Parathyroid adenoma (tissue), 2 donors: ENCODE data around the gene FLYWCH2.

Experiments used
- H2AFZ ChIP-seq: fragments of 300-600 bp; sonication (generic); one replicate; pipeline ENCODE4 v1.7.0; 2017; ENCODE audit warnings: antibody characterized with exemption, mild to moderate bottlenecking
- H3K27ac ChIP-seq: fragments of 300-600 bp; sonication (generic); one replicate; pipeline ENCODE4 v1.7.0; 2017
- H3K27me3 ChIP-seq: fragments of 300-600 bp; sonication (generic); one replicate; pipeline ENCODE4 v1.7.0; 2017; ENCODE audit warnings: low read length; ENCODE audit not compliant: control insufficient read depth, insufficient read depth
- H3K36me3 ChIP-seq: fragments of 300-600 bp; sonication (generic); one replicate; pipeline ENCODE4 v1.7.0; 2017; ENCODE audit warnings: low read length; ENCODE audit not compliant: control insufficient read depth, insufficient read depth
- H3K4me1 ChIP-seq: fragments of 300-600 bp; sonication (generic); one replicate; pipeline ENCODE4 v1.7.0; 2017; ENCODE audit warnings: control low read depth
- H3K4me2 ChIP-seq: fragments of 300-600 bp; sonication (generic); one replicate; pipeline ENCODE4 v1.7.0; 2017; ENCODE audit warnings: low read length
- H3K4me3 ChIP-seq: fragments of 300-600 bp; sonication (generic); one replicate; pipeline ENCODE4 v1.7.0; 2017; ENCODE audit warnings: low read depth, low read length
- H3K79me2 ChIP-seq: fragments of 300-600 bp; sonication (generic); one replicate; pipeline ENCODE4 v1.7.0; 2017; ENCODE audit warnings: control low read depth
- H3K9ac ChIP-seq: fragments of 300-600 bp; sonication (generic); one replicate; pipeline ENCODE4 v1.7.0; 2017; ENCODE audit warnings: mild to moderate bottlenecking
- H3K9me3 ChIP-seq: fragments of 300-600 bp; sonication (generic); one replicate; pipeline ENCODE4 v1.7.0; 2017; ENCODE audit warnings: low read length; ENCODE audit not compliant: control insufficient read depth
- TF ChIP-seq, protein P1 (sequence below): fragments of 300-600 bp; sonication (generic); IDR thresholded peaks from one replicate; pipeline ENCODE4 v1.7.0; 2017; ENCODE audit warnings: antibody characterized with exemption, mild to moderate bottlenecking
- donor health status: primary hyperparathyroidism.

Gene FLYWCH2

DNA sequence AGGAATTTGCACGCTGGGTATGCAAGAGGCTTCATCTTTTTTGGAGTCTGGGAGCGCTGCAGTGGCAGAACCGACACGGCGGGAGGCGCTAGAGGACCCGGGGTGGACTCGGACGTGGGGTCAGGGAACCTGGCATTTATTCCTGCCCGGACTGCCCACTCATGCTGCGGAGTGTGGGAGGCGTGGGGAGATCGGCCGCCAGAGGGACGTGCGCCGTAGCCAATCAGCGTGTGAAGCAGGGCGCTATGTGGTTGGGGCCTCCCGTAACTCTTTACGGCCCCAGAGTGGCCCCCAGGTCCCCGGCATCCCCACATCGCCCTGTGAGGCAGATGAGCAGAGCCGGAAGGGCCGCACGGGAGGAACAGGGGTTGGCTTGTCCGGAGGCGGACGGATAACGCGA is 11.2 kb downstream of the FLYWCH2 start:
- H3K27ac ChIP-seq: no peak overlapping the region
- H3K36me3 ChIP-seq: no peaks in the 10 kb centered on the region
- H3K4me2 ChIP-seq: no peak overlapping the region
- no peak overlapping the region for H3K4me3 ChIP-seq
- H3K9ac ChIP-seq: no peak overlapping the region
- TF ChIP-seq, protein P1, sequence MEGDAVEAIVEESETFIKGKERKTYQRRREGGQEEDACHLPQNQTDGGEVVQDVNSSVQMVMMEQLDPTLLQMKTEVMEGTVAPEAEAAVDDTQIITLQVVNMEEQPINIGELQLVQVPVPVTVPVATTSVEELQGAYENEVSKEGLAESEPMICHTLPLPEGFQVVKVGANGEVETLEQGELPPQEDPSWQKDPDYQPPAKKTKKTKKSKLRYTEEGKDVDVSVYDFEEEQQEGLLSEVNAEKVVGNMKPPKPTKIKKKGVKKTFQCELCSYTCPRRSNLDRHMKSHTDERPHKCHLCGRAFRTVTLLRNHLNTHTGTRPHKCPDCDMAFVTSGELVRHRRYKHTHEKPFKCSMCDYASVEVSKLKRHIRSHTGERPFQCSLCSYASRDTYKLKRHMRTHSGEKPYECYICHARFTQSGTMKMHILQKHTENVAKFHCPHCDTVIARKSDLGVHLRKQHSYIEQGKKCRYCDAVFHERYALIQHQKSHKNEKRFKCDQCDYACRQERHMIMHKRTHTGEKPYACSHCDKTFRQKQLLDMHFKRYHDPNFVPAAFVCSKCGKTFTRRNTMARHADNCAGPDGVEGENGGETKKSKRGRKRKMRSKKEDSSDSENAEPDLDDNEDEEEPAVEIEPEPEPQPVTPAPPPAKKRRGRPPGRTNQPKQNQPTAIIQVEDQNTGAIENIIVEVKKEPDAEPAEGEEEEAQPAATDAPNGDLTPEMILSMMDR: no peak
- no peak overlapping the region for H2AFZ ChIP-seq
- H3K79me2 ChIP-seq: peaks cover 12% of the 10 kb centered on the region
- H3K4me1 ChIP-seq: peaks cover 2% of the 10 kb centered on the region
- H3K9me3 ChIP-seq: no peaks in the 10 kb centered on the region
- H3K27me3 ChIP-seq: no peaks in the 10 kb centered on the region

DNA sequence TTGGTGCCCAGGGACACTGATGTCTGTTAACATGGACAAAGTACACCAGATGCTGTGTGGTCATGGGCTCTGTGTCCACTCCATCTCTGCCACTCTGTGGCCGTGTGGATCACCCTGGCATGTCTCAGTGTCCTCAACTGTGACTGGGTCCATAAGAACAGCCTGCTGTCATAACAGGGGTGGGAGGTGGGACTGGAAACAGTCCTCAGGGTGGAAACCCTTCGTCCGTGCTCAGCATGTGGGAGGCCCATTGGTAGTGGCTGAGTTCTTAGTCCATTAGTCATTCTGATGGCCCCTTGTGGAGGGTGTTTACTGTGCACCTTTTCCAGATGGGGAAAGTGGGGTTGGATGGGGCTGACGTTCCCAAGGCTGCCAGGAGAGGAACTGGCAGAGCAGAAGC is 12.8 kb downstream of the FLYWCH2 start:
- Histone ChIP-seq H3K4me1 (peaks cover 2% of the 10 kb centered on the region), H2AFZ (no peak overlapping the region), H3K27me3 (no peaks in the 10 kb centered on the region), H3K4me2 (no peak overlapping the region), H3K79me2 (peaks cover 7% of the 10 kb centered on the region), H3K9me3 (no peaks in the 10 kb centered on the region), H3K9ac (no peak overlapping the region), H3K27ac (no peak overlapping the region), H3K4me3 (no peak overlapping the region), H3K36me3 (no peaks in the 10 kb centered on the region)
- TF ChIP-seq, protein P1: no peak

DNA sequence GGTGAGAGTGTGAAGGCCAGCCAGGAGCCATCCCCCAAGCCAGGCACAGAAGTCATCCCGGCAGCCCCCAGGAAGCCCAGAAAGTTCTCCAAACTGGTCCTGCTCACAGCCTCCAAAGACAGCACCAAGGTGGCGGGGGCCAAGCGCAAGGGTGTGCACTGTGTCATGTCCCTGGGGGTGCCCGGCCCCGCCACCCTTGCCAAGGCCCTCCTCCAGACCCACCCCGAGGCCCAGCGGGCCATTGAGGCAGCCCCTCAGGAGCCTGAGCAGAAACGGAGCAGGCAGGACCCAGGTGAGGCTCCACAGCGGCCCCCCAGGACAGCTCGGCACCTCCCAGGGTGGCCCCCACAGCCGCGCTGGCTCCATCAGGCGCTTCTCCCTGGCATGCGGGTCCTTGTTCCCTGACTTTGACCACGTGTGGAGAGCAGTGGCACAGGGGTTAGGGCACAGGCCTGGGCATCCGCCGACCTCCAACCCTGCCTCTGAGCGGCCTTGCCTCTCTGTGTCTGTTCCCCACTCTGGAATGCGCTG is 13.5 kb downstream of the FLYWCH2 start:
- Histone ChIP-seq H3K4me1 (no peaks in the 10 kb centered on the region), H3K27ac (no peak overlapping the region), H3K79me2 (peaks cover 5% of the 10 kb centered on the region), H3K9me3 (no peaks in the 10 kb centered on the region), H2AFZ (no peak overlapping the region), H3K9ac (no peak overlapping the region), H3K4me2 (no peak overlapping the region), H3K36me3 (no peaks in the 10 kb centered on the region), H3K27me3 (no peaks in the 10 kb centered on the region), H3K4me3 (no peak overlapping the region)
- TF ChIP-seq, protein P1: no peak

DNA sequence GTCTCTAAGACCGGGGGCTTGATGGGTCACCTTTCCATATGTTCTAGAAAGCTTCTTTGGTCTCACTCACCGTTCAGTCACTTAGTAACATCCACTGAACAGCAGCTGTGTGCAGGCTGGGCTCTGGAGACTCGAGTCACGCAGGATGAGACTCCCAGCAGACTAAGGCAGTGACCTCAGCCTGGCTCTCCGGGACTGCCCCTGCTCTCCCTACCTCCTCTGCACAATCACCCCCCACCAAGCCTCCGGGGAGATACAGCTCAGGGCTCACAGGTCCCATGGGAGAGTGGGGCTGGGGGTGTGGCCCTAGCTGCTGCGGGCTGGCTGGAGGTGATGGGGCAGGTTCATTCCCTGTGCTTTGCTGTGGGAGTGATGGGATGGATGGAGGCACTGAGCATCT is 14.1 kb downstream of the FLYWCH2 start:
- Histone ChIP-seq H3K9ac (no peak overlapping the region), H3K36me3 (no peaks in the 10 kb centered on the region), H2AFZ (no peak overlapping the region), H3K4me1 (no peaks in the 10 kb centered on the region), H3K4me3 (no peak overlapping the region), H3K9me3 (no peaks in the 10 kb centered on the region), H3K27me3 (no peaks in the 10 kb centered on the region), H3K27ac (no peak overlapping the region), H3K4me2 (no peak overlapping the region), H3K79me2 (peaks cover 5% of the 10 kb centered on the region)
- TF ChIP-seq, protein P1: no peak

DNA sequence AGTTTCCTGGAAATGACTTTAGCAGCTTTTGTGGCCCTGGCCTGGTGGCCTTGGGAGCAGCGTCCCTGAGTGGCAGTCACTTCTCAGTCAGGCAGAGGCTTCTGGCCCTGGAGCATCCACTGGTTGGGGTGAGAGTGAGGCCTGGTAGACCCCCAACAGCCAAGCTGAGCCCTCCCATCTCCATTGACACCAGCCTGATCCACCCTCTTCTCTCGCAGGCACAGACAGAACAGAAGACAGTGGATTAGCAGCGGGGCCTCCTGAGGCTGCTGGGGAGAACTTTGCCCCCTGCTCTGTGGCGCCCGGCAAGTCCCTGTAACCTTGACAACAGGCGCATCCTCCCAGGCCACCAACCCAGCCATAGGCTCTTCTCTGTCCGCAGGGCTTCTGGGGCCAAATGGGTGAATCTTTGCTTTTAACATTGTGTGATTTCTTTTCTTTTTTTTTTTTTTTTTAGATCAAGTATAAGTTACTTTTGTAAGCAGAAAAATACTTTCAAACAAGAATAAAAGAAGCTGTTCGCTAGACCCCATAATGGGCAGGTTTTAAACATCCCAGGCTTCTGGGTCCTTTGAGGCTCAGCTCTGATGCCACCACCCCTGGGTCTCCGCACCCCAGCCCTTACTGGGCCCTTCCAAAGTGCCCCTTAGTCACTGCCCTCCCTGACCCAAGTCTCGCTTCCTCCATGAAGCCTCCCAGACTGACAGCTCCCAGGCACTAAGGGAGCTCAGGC is 16.0 kb downstream of the FLYWCH2 start:
- no peaks in the 10 kb centered on the region for H3K27me3 ChIP-seq
- H3K79me2 ChIP-seq: peaks cover 2% of the 10 kb centered on the region
- no peak overlapping the region for H3K4me2 ChIP-seq
- no peak overlapping the region for H3K9ac ChIP-seq
- no peak overlapping the region for H3K27ac ChIP-seq
- H3K4me1 ChIP-seq: peaks cover 4% of the 10 kb centered on the region
- H3K9me3 ChIP-seq: no peaks in the 10 kb centered on the region
- TF ChIP-seq, protein P1: no peak
- H3K4me3 ChIP-seq: no peak overlapping the region
- H2AFZ ChIP-seq: no peak overlapping the region
- no peaks in the 10 kb centered on the region for H3K36me3 ChIP-seq
